ENCODE results near the gene ZNF30.
"Not testable (repeated sequence)": the region's sequence is repeated elsewhere in the genome, so short reads cannot be mapped to it uniquely, and the experiment has no call there.

The ZNF30 gene

GRCh38 chr19:34991542-34992333 lies 65.0 kb downstream of the ZNF30 start:
- CTCF ChIA-PET = interaction anchor here (1.1 to 1.4 kb wide), 2 partner anchors 16 to 17 kb away, joined by 3 to 5 read pairs; no protein-coding TSS in a partner anchor
- POLR2A ChIA-PET = no interaction called here

GRCh38 chr19:34992582-34992981 lies 65.9 kb downstream of the ZNF30 start:
- DNase-seq (ENCODE audit: low read depth, low spot score); POLR2A ChIA-PET; H3K4me3 ChIP-seq (ENCODE audit: low read depth, low read length): not testable (repeated sequence)
- CTCF ChIA-PET = interaction anchor here (1.0 kb wide), 1 partner anchor 20 kb away, joined by 3 read pairs; no protein-coding TSS in a partner anchor

More at GRCh38 chr19:34991542-34992333, 65.0 kb downstream of the ZNF30 start:
- no peak for DNase-seq (ENCODE audit: low read depth, low spot score)
- TF ChIP-seq CTCF (IDR thresholded peaks at IDR 0.05; ENCODE audit: insufficient read depth, low read length, missing control alignments) = no peak
- H3K4me3 ChIP-seq (ENCODE audit: low read depth, low read length) = no peak overlapping the region

- no peak for TF ChIP-seq CTCF (IDR thresholded peaks at IDR 0.05; ENCODE audit: insufficient read depth, low read length, missing control alignments)
- ChIA-PET CTCF (interaction anchor here (1.5 kb wide), 2 partner anchors 21 to 22 kb away, joined by 3 to 4 read pairs; no protein-coding TSS in a partner anchor), POLR2A (no interaction called here)
- no peak overlapping the region for H3K4me3 ChIP-seq (ENCODE audit: low read depth, low read length)
- DNase-seq (ENCODE audit: low read depth, low spot score) = no peak
Observed at GRCh38 chr19:34994286-34994642, 67.6 kb downstream of the ZNF30 start.

Measured in AG04449 (cell line).